Eye (tissue), 1 donor: ENCODE measurements around the gene SYPL1.
A peak's percentile ranks its signal among the peaks of the same experiment; 100 is the strongest.

ENCODE experiments used
- DNase-seq: peaks from one replicate; pipeline ENCODE4 v3.0.0-alpha.2; 2015

The SYPL1 gene

GRCh38 chr7:106049139-106049752 is 62.9 kb downstream of the SYPL1 start:
- DNase-seq, result no peak

- DNase-seq, result no peak
Measured at GRCh38 chr7:106048706-106049020, 63.4 kb downstream of the SYPL1 start.

GRCh38 chr7:106047818-106048705 is 64.0 kb downstream of the SYPL1 start:
- no peak for DNase-seq

- no peak for DNase-seq
Measured at GRCh38 chr7:106047184-106047583, 64.9 kb downstream of the SYPL1 start.

GRCh38 chr7:106045586-106045985 is 66.5 kb downstream of the SYPL1 start:
- DNase-seq, result no peak

GRCh38 chr7:106045139-106045538 is 67.0 kb downstream of the SYPL1 start:
- DNase-seq, result no peak

- no peak for DNase-seq
Measured at GRCh38 chr7:106042196-106042611, 69.9 kb downstream of the SYPL1 start.

GRCh38 chr7:106041140-106041717 is 70.9 kb downstream of the SYPL1 start:
- DNase-seq, result peak; percentile 74
